ENCODE results near the gene QDPR.

The QDPR gene

GRCh38 chr4:17480210-17480927, 31.5 kb downstream of the QDPR start:
- DNase-seq (ENCODE audit: extremely low read depth, low read depth) = no peak
- no peak for TF ChIP-seq CTCF (IDR thresholded peaks at IDR 0.05; ENCODE audit: low read depth, low read length)

GRCh38 chr4:17477774-17478472, 34.0 kb downstream of the QDPR start:
- no peak for TF ChIP-seq CTCF (IDR thresholded peaks at IDR 0.05; ENCODE audit: low read depth, low read length)
- no peak for DNase-seq (ENCODE audit: extremely low read depth, low read depth)

GRCh38 chr4:17476853-17477252, 35.0 kb downstream of the QDPR start:
- TF ChIP-seq CTCF (IDR thresholded peaks at IDR 0.05; ENCODE audit: low read depth, low read length) = no peak
- no peak for DNase-seq (ENCODE audit: extremely low read depth, low read depth)

GRCh38 chr4:17475481-17475880, 36.4 kb downstream of the QDPR start:
- no peak for DNase-seq (ENCODE audit: extremely low read depth, low read depth)

GRCh38 chr4:17469931-17470674, 41.8 kb downstream of the QDPR start:
- TF ChIP-seq CTCF (IDR thresholded peaks at IDR 0.05; ENCODE audit: low read depth, low read length) = no peak
- DNase-seq (ENCODE audit: extremely low read depth, low read depth) = no peak

More at GRCh38 chr4:17475481-17475880, 36.4 kb downstream of the QDPR start:
- TF ChIP-seq CTCF (IDR thresholded peaks at IDR 0.05; ENCODE audit: low read depth, low read length) = no peak

- peak; percentile 59 for TF ChIP-seq CTCF (IDR thresholded peaks at IDR 0.05; ENCODE audit: low read depth, low read length)
- peak; percentile 10 for DNase-seq (ENCODE audit: extremely low read depth, low read depth)
These were observed 43.2 kb downstream of the QDPR start for GRCh38 chr4:17468619-17469221.

Measured in AG09319 (cell line).